GM12872 (cell line): ENCODE measurements around the gene HIRIP3.

ENCODE experiments used
- TF ChIP-seq, protein P1 (sequence below): IDR thresholded peaks from 3 replicates; pipeline ENCODE4 v1.5.1; 2011; ENCODE audit warnings: low read depth, mild to moderate bottlenecking, low read length, moderate library complexity; ENCODE audit not compliant: insufficient read depth

Gene HIRIP3

DNA sequence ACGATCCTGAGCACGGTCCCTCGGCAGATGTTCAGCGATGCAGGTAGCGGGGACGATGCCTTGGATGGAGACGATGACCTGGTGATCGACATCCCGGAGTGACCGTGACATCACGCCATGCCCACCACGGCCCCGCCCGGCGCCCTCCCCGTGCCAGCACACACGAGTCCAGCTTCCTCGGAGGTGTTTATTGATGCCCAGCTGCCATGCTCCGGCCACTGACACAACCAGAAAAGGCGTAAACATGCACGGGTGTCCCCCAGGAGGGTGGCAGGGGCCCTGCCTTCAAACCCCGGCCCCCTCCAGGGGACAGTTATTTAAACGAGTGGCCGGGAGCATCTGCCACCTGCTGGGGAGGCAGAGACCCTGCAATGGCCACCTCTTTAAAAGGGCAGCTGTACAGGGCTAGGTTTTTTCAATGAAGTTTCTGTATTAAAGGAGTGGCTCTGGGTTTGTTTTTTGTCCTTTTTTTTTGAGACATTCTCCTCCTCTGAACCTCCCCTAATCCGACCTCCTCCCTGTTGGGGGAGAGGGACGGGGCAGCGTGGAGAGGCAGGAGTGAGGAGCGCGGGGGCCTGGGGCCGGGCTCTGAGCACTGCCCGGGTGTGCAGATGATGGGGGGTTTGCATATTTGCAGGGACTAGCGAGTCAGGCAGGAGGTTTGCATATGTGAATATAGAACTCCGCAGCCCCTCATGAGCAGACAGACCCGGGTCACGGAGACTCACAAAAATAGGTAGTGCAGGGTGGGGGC is 10.1 kb upstream of the HIRIP3 start:
- TF ChIP-seq, protein P1, sequence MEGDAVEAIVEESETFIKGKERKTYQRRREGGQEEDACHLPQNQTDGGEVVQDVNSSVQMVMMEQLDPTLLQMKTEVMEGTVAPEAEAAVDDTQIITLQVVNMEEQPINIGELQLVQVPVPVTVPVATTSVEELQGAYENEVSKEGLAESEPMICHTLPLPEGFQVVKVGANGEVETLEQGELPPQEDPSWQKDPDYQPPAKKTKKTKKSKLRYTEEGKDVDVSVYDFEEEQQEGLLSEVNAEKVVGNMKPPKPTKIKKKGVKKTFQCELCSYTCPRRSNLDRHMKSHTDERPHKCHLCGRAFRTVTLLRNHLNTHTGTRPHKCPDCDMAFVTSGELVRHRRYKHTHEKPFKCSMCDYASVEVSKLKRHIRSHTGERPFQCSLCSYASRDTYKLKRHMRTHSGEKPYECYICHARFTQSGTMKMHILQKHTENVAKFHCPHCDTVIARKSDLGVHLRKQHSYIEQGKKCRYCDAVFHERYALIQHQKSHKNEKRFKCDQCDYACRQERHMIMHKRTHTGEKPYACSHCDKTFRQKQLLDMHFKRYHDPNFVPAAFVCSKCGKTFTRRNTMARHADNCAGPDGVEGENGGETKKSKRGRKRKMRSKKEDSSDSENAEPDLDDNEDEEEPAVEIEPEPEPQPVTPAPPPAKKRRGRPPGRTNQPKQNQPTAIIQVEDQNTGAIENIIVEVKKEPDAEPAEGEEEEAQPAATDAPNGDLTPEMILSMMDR = peak; percentile 81

DNA sequence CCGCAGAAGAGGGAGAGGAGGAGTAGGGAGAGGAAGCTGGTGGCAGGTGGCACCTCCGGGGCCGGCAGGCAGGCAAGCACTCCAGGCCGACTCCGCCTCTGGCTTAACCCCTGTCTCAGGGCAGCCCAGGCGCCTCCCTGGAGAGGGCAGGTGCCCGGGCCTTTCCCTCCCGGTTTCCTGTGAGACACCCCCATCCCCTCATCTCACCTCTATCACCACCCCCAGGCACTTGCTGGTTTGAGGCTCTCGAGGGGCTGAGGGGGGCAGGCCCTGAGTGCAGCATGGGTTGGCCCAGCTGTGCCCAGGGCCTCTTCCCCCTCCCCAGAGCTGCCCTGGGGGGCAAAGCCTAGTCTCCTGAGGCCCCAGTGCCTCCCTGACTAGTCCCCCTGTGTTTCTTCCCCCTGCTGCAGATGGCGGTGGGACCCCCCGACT is 9.4 kb upstream of the HIRIP3 start:
- TF ChIP-seq, protein P1 = no peak

DNA sequence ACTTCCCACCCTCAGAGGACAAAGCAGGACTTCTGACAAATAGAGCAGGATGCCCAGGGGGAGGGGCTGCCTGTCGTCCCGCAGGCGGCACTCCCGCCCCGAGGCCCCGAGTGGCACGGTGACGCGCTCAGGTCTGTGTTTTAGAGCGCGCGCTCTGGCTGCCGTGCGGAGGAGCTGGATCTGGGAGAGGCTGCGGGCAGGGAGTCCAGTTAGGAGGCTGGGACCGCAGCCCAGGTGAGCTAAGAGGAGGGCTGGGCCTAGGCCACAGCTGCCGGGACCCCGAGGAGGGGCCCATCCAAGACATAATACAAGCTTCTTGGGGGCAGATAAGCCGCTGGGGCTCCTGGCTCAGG is 9.0 kb upstream of the HIRIP3 start:
- TF ChIP-seq, protein P1 = no peak

DNA sequence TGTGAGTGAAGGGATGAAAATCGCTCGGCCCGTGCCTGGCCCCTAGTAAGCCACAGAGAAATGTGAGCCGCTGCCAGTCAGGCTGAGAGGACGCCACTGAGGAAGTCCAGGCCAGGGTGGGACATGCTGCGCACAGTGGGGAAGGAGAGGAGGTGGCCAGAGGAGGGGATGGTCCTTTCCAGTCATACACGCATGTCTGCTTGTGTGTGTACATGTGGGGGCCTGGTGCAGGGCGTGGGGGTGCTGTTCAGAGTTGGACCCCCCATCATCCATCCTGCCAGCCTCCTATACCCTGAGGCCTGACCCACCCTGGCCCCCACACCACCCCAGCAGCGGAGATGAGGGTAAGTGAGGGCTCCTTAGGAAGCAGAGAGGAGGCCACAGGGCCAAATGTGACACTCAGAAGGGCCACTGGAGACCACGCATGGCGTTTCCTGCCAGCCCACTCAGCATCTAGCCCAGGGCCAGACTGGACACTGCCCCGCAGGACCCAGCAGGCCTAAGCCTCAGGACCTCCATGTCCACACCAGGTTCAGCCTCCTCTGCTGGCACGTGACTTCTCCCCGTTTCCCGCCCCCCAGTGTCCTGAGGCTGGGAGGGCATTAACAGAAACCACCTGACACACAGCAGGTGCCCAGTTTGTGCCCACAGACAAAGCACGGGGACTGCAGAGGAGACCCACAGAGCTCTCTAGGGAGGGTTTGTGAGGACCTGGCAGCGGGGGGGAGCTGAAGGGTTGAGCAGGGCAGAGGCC is 8.4 kb upstream of the HIRIP3 start:
- TF ChIP-seq, protein P1 = no peak

DNA sequence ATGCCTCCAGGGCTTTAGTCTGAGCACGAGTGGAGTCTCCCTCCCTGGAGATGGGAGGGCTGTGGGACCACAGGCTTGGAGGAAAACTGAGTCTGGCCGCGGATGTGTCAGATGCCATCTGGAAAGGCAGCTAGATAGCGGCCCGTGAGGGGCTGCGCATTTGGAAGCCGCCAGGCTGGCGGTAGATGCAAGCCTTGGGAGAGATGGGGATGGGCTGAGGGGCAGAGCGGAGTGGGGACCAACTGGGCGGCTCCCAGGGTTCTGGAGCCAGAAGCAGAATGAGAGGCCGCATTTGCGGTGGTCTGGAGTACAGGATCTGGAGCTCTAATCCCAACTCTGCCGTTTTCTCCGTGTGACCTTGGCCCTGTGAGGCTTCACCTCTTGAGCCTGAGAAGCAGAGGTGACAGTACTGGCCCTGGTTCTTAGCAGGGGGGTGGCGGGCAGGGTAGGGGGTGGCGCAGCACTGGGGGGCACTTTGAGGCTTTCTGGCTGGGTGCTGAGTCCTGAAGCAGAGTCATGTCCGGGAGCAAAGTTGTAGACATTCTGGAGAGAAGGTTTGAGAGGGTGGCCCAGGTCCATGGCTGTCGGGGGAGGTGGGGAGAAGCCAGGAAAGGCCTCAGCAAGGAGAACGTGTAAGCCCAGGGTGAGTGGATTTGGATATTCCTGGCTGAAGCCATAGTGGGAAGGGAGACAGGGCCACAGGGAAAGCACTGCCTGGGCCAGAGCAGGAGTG is 7.4 kb upstream of the HIRIP3 start:
- TF ChIP-seq, protein P1 = no peak

DNA sequence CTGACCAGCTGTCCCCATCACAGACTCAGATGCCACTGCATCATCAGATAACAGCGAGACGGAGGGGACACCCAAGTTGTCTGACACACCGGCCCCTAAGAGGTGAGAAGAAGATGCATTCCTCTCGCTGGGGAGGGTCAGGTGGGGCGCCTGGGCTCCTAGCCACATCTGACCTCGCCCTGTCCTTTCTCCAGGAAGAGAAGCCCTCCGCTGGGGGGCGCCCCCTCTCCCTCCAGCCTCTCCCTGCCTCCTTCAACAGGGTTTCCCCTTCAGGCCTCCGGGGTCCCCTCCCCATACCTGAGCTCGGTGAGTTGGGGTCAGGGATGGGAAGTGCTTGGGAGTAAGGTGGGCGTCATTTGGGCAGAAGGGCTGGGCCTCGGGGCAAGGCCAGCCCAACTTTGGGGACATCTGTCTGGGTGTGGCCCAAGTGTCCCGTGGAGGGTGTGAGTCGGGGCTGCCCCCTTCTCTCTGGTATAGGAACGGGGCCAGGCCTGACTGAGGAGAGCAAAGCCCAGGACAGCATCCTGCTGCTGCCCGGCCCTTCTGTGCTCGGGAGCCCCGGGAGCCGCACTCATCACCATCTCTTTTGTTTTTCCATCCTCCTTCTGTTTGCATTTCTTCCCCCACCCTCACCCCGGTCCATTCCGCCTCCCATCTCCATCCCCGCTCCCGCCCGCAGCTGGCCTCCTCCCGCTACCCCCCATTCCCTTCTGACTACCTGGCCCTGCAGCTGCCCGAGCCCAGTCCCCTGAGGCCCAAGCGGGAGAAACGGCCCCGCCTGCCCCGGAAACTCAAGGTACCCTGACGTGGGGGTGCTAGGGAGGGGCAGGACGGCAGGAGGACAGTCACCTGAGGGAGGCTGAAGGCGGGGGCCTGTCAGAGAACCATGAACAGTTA is 5.6 kb upstream of the HIRIP3 start:
- TF ChIP-seq, protein P1 = no peak
